MM.1S (cell line): ENCODE data around the gene TP53TG5.

Source experiments
- CTCF ChIP-seq: fragments of 300-600 bp; sonication (generic); IDR thresholded peaks from 2 replicates; pipeline ENCODE4 v1.5.1; 2016; ENCODE audit warnings: antibody characterized with exemption, low read length, mixed read lengths
- EZH2 ChIP-seq: fragments of 300-600 bp; sonication (generic); optimal IDR thresholded peaks from 2 replicates; pipeline ENCODE3; 2017; ENCODE audit warnings: low read depth, mild to moderate bottlenecking, antibody characterized with exemption, low read length, mixed read lengths

DNA sequence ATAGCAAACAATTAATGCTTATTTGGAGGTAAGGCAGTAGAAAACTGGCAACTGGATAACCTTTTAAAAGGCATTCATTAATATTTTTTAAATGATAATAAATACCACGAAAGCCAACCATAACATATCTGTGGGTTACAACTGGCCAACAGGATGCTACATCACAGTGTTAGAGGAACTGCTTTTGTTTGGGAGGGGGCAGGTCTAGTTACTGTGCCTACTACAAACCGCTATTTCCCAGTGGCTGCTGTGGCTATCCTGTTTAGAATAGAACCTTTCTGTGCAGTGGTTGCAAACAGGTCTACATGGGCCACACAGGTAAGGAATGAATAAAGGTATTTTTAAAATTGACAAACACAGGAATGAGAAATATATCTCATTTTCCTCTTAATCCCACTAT is 38.8 kb upstream of the TP53TG5 start:
- no peak for TF ChIP-seq CTCF
- no peak for TF ChIP-seq EZH2
